Keratinocyte (primary cell): ENCODE results near the gene NAP1L1. TPM values are rescaled to one million over a fixed set of nuclear protein-coding genes. Genes with fewer than 3 reads are reported as not detected.
A peak's percentile ranks its signal among the peaks of the same experiment; 100 is the strongest.

Source experiments
- DNase-seq: peaks from one replicate; pipeline ENCODE4 v3.0.0-alpha.2; 2011; ENCODE audit warnings: low read depth, missing footprints, low spot score
- FAIRE-seq: peaks from 2 replicates; lab custom pipeline; 2011; peaks lifted over from hg19 to GRCh38; lab: Jason Lieb, UNC
- H2AFZ ChIP-seq: 2 replicates; pipeline ENCODE4 v1.6.0; 2012; ENCODE audit warnings: low read length, control low read depth, inconsistent platforms; ENCODE audit not compliant: control insufficient read depth
- H3K27ac ChIP-seq: 2 replicates; pipeline ENCODE4 v1.5.1; 2011; ENCODE audit warnings: low read length; ENCODE audit not compliant: control insufficient read depth, insufficient read depth
- H3K27me3 ChIP-seq: 3 replicates; pipeline ENCODE4 v1.6.0; 2011; ENCODE audit warnings: low read length; ENCODE audit not compliant: control insufficient read depth, insufficient read depth; ENCODE audit errors: extremely low read depth
- H3K36me3 ChIP-seq, 2 experiments: 2 replicates in 1 of 2; 3 replicates in 1 of 2; pipeline ENCODE4 v1.5.1; 2011; ENCODE audit warnings: low read length in 2 of 2, mild to moderate bottlenecking in 1 of 2; ENCODE audit not compliant: control insufficient read depth in 2 of 2, insufficient read depth in 2 of 2; ENCODE audit errors: extremely low read depth in 1 of 2
- H3K4me1 ChIP-seq: 3 replicates; pipeline ENCODE4 v1.5.1; 2011; ENCODE audit warnings: low read length; ENCODE audit not compliant: control insufficient read depth, insufficient read depth; ENCODE audit errors: extremely low read depth
- H3K4me2 ChIP-seq: 3 replicates; pipeline ENCODE4 v1.6.0; 2011; ENCODE audit warnings: low read depth, low read length; ENCODE audit not compliant: control insufficient read depth, insufficient read depth; ENCODE audit errors: extremely low read depth
- H3K4me3 ChIP-seq, 3 experiments: fragments of 200-600 bp in 1 of 3; sonication (generic) in 1 of 3; 2 replicates in 2 of 3; 3 replicates in 1 of 3; pipeline ENCODE4 v1.5.1; 2011 to 2016; ENCODE audit warnings: low read length in 3 of 3, mild to moderate bottlenecking in 3 of 3, control low read depth in 2 of 3, inconsistent platforms in 1 of 3, low read depth in 1 of 3, mixed read lengths in 1 of 3, mixed run types in 1 of 3, moderate library complexity in 1 of 3; ENCODE audit not compliant: control insufficient read depth in 2 of 3, insufficient read depth in 2 of 3; ENCODE audit errors: extremely low read depth in 1 of 3
- H3K79me2 ChIP-seq: 2 replicates; pipeline ENCODE4 v1.6.0; 2012; ENCODE audit warnings: low read length; ENCODE audit not compliant: control insufficient read depth, insufficient read depth
- H3K9ac ChIP-seq: 3 replicates; pipeline ENCODE4 v1.6.0; 2011; ENCODE audit warnings: low read length; ENCODE audit not compliant: control insufficient read depth, insufficient read depth; ENCODE audit errors: extremely low read depth
- H3K9me1 ChIP-seq: 3 replicates; pipeline ENCODE4 v1.6.0; 2011; ENCODE audit warnings: low read length; ENCODE audit not compliant: control insufficient read depth, insufficient read depth; ENCODE audit errors: extremely low read depth
- H3K9me3 ChIP-seq: 2 replicates; pipeline ENCODE4 v1.5.1; 2012; ENCODE audit warnings: low read depth, low read length; ENCODE audit not compliant: control insufficient read depth
- H4K20me1 ChIP-seq: 3 replicates; pipeline ENCODE4 v1.6.0; 2011; ENCODE audit warnings: low read length; ENCODE audit not compliant: control insufficient read depth, insufficient read depth; ENCODE audit errors: extremely low read depth
- EZH2 ChIP-seq: IDR thresholded peaks from one replicate; pipeline ENCODE4 v1.6.1; 2012; ENCODE audit warnings: inconsistent platforms, mild to moderate bottlenecking, low read length, moderate library complexity
- dilution Hi-C: fragments of 300-500 bp; cut with MboI; formaldehyde crosslinking; loops from one replicate; pipeline ENCODE4 v1.7.0; 2020; ENCODE audit warnings: low sequenced_read_pairs; ENCODE audit not compliant: extremely low pct_ligation_motif_present
- polyA plus RNA-seq, 5 experiments: library from polyadenylated mRNA; depleted of rRNA in 3 of 5; stranded (reverse) in 3 of 5; stranded (forward) in 1 of 5; unstranded in 1 of 5; fragments of >200 nt; gene quantifications; 1 replicate in 1 of 5; 2 replicates in 3 of 5; 3 replicates in 1 of 5; pipeline versions ENCODE4 v1.2.1 to v1.2.3, GENCODE V29; 2011 to 2012; ENCODE audit warnings: missing spikeins in 2 of 5, low read depth in 1 of 5, low replicate concordance in 1 of 5
- TF ChIP-seq, protein P1 (sequence below), 3 experiments: IDR thresholded peaks in 1 of 3; conservative IDR thresholded peaks in 1 of 3; optimal IDR thresholded peaks in 1 of 3; 2 replicates in 2 of 3; 3 replicates in 1 of 3; pipeline versions ENCODE3 to v1.5.1; 2011; ENCODE audit warnings: low read length in 3 of 3, mild to moderate bottlenecking in 3 of 3, moderate library complexity in 2 of 3, control low read depth in 1 of 3, inconsistent platforms in 1 of 3; ENCODE audit not compliant: insufficient read depth in 2 of 3; ENCODE audit errors: extremely low read depth in 1 of 3

NAP1L1 gene
- polyA plus RNA-seq, 1 donor (not counting 4 experiments of a cell fraction or from before 2014, with no cell fraction given): 384 TPM

DNA sequence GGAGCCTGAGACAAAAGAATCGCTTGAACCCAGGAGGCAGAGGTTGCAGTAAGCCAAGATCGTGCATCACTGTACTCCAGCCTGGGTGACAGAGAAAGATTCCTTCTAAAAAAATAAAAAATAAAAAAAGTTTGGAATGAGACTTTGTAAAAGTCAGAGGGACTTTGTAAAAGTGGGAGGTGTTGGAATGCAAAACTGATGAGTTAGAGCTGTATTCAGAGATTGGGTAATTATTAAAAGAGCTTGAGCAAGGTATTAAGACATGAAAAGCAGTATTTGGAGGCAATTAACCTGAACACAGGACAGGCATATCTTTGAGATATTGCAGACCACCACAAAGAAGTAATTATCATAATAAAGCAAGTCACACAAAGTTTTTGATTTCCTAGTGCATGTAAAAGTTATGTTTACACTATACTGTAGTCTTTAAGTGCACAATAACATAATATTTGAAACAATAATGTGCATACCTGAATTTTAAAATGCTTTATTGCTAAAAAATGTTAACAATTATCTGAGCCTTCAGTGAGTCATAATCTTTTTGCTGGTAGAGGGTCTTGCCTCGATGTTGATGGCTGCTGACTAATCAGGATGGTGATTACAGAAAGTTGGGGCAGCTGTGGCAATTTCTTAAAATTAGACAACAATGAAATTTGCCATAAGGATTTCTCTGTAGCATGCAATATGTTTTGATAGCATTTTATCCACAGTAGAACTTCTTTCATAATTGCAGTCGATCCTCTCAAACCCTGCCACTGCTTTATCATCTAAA, 86.0 kb downstream of the NAP1L1 start:
- Histone ChIP-seq H3K27ac (peak overlapping the region; percentile 74), H3K9ac (no peak overlapping the region), H3K4me3 (no peak overlapping the region), H4K20me1 (no peaks in the 10 kb centered on the region), H3K79me2 (no peaks in the 10 kb centered on the region), H3K4me1 (peaks cover 55% of the 10 kb centered on the region), H3K27me3 (no peaks in the 10 kb centered on the region), H3K4me2 (no peak overlapping the region), H2AFZ (no peak overlapping the region), H3K36me3 (no peaks in the 10 kb centered on the region), H3K9me1 (no peaks in the 10 kb centered on the region), H3K9me3 (no peaks in the 10 kb centered on the region)
- peak; percentile 36 for FAIRE-seq
- dilution Hi-C loops: no loop called here
- TF ChIP-seq, protein P1, sequence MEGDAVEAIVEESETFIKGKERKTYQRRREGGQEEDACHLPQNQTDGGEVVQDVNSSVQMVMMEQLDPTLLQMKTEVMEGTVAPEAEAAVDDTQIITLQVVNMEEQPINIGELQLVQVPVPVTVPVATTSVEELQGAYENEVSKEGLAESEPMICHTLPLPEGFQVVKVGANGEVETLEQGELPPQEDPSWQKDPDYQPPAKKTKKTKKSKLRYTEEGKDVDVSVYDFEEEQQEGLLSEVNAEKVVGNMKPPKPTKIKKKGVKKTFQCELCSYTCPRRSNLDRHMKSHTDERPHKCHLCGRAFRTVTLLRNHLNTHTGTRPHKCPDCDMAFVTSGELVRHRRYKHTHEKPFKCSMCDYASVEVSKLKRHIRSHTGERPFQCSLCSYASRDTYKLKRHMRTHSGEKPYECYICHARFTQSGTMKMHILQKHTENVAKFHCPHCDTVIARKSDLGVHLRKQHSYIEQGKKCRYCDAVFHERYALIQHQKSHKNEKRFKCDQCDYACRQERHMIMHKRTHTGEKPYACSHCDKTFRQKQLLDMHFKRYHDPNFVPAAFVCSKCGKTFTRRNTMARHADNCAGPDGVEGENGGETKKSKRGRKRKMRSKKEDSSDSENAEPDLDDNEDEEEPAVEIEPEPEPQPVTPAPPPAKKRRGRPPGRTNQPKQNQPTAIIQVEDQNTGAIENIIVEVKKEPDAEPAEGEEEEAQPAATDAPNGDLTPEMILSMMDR (optimal IDR thresholded peaks at IDR 0.05 in 1 of 3, IDR thresholded peaks at IDR 0.05 in 1 of 3, conservative IDR thresholded peaks at IDR 0.05 in 1 of 3; ENCODE audit: extremely low read depth in 1 of 3, insufficient read depth in 2 of 3, low read length in 3 of 3): no peak
- no peak for TF ChIP-seq EZH2
- DNase-seq: no peak

DNA sequence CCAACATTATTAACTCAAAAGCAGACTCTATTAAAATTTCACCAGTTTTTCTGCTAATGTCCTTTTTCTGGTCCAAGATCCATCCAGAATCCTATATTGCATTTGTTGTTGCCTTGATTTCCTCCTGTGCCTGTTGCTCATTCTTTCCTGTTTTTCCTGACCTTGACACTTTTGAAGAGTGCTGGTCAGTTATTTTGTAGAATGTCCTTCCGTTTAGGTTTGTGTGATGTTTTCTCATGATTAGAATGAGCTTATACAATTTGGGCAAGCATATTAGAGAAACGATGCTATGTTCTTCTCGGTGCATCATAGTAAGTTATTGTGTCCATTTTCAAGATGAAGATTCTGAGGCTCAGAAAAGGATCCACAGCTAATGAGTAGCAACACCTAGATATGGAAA, 86.8 kb downstream of the NAP1L1 start:
- H3K79me2 ChIP-seq: no peaks in the 10 kb centered on the region
- DNase-seq (no peak), FAIRE-seq (peak; percentile 59)
- H3K9ac ChIP-seq: no peak overlapping the region
- no peak overlapping the region for H3K27ac ChIP-seq
- TF ChIP-seq, protein P1 (optimal IDR thresholded peaks at IDR 0.05 in 1 of 3, IDR thresholded peaks at IDR 0.05 in 1 of 3, conservative IDR thresholded peaks at IDR 0.05 in 1 of 3; ENCODE audit: extremely low read depth in 1 of 3, insufficient read depth in 2 of 3, low read length in 3 of 3): no peak
- no peak for TF ChIP-seq EZH2
- H2AFZ ChIP-seq: no peak overlapping the region
- no peaks in the 10 kb centered on the region for H3K27me3 ChIP-seq
- H3K9me1 ChIP-seq: no peaks in the 10 kb centered on the region
- dilution Hi-C loops: no loop called here
- no peak overlapping the region for H3K4me2 ChIP-seq
- no peaks in the 10 kb centered on the region for H3K36me3 ChIP-seq
- H3K4me3 ChIP-seq: no peak overlapping the region
- H3K4me1 ChIP-seq: peaks cover 55% of the 10 kb centered on the region
- H4K20me1 ChIP-seq: no peaks in the 10 kb centered on the region
- H3K9me3 ChIP-seq: no peaks in the 10 kb centered on the region
